Astrocyte of the spinal cord (primary cell): ENCODE data around the gene C17orf113.

Experiments
- DNase-seq: peaks from one replicate; pipeline ENCODE4 v3.0.0; 2011; ENCODE audit warnings: low read depth, low spot score
- H3K4me3 ChIP-seq: 2 replicates; pipeline ENCODE4 v1.5.1; 2011; ENCODE audit warnings: low read depth, mild to moderate bottlenecking, low read length, moderate library complexity
- in situ Hi-C: cut with HindIII; loops from 2 replicates; pipeline ENCODE4 v1.10.0; 2017; ENCODE audit warnings: low sequenced_read_pairs
- TF ChIP-seq, protein P1 (sequence below): IDR thresholded peaks from 2 replicates; pipeline ENCODE4 v1.5.1; 2012; ENCODE audit warnings: low read depth, mild to moderate bottlenecking, low read length, inconsistent platforms

The C17orf113 gene

DNA sequence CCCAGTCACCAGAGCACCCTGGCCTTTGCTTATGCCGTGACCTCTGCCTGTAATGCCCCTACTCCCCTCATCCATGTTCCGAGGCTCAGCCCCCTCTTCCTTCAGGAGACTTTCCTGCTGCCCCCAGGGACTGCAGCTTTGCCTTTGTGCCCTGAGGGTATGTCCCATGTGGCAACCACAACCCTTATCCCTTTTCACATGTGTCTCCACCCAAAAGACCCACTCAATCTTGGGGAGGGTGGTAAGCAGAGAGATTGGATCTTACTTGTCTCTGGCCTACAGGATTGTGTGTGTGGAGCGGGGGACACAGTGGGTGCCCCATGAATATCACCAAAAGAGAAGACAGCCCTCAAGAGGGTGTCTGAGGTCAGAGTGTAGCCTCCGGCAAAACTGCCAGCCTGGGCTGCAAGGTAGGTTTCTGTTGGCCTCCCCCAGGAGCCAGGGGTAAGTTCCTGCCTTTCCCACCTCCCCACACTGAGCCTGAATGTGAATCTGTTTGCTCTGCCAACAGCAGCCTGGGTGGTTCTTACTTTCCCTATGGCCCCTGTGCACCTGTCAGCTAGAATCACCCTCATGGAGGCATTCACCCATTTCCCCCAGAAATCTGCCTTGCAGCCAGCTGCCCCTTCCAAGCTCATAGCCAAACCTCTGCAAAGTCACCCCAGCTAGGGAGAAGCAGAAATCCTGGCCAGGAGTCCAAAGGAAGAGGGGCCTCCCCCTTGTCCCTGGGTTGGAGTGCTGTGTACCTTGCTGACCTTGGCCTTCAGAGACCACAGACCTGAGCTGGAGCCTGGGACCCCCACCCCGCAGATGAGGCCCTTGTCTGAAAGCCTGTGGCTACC is 11.5 kb upstream of the C17orf113 start:
- TF ChIP-seq, protein P1, sequence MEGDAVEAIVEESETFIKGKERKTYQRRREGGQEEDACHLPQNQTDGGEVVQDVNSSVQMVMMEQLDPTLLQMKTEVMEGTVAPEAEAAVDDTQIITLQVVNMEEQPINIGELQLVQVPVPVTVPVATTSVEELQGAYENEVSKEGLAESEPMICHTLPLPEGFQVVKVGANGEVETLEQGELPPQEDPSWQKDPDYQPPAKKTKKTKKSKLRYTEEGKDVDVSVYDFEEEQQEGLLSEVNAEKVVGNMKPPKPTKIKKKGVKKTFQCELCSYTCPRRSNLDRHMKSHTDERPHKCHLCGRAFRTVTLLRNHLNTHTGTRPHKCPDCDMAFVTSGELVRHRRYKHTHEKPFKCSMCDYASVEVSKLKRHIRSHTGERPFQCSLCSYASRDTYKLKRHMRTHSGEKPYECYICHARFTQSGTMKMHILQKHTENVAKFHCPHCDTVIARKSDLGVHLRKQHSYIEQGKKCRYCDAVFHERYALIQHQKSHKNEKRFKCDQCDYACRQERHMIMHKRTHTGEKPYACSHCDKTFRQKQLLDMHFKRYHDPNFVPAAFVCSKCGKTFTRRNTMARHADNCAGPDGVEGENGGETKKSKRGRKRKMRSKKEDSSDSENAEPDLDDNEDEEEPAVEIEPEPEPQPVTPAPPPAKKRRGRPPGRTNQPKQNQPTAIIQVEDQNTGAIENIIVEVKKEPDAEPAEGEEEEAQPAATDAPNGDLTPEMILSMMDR: no peak
- H3K4me3 ChIP-seq: no peak overlapping the region
- DNase-seq: no peak
- in situ Hi-C loops: no loop called here

DNA sequence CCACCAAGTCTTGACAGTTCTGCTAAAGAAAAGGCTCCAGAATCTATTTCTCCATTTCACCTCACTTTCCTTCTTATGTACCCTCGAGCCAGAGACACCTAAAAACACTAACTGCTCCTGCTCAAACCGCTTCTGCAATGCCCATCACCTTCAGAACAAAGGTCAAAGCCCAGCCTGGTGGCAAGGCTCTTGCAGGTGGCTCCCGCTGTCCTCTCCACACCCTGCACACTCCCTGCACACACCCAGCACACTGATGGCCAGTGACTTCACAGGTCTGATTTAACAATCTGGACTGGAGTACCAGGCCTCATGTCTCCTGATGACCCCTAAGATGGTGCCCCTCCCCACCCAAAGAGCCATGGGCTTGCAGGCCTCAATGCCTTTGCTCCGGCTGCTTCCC is 9.8 kb upstream of the C17orf113 start:
- H3K4me3 ChIP-seq: no peak overlapping the region
- in situ Hi-C loops: no loop called here

DNA sequence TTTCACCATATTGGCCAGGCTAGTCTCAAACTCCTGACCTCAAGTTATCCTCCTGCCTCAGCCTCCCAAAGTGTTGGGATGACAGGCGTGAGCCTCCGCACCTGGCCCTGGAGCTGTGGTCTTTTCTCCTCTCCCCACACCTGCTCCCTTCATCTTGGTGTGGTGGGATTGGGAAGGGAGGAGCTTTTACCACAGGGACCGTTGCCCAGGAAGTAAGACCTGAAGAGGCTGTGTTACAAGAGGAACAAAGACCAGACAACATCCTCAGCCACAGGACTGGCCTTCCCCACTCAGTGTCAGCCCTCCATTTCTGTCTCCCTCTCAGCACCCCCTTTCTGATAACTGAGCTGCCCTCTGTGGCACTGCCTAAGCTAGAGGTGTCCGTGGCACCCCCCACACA is 9.4 kb upstream of the C17orf113 start:
- TF ChIP-seq, protein P1: no peak
- DNase-seq: no peak
- H3K4me3 ChIP-seq: no peak overlapping the region
- in situ Hi-C loops: no loop called here

More for the DNA sequence above, 9.8 kb upstream of the C17orf113 start:
- no peak for DNase-seq
- TF ChIP-seq, protein P1: no peak

DNA sequence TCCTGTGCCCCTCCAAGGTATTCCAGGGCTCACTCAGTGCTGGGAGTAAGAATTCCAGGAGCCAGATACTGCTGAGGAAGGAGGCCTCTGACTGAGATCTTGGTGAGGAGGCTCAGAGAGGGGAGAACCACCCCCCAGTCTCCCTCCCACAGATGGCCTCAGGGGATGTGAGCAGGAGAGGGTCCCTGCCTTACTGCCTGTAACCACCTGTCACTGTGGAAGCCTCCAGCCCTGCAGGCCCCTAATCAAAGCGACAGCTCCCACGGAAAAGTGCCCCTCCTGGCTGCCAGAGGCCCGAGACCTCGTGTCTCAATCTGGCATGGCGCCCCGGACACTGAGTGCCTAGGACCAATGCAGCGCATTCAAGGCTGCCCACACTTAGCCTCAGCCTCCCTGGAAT is 7.7 kb upstream of the C17orf113 start:
- in situ Hi-C loops: no loop called here

DNA sequence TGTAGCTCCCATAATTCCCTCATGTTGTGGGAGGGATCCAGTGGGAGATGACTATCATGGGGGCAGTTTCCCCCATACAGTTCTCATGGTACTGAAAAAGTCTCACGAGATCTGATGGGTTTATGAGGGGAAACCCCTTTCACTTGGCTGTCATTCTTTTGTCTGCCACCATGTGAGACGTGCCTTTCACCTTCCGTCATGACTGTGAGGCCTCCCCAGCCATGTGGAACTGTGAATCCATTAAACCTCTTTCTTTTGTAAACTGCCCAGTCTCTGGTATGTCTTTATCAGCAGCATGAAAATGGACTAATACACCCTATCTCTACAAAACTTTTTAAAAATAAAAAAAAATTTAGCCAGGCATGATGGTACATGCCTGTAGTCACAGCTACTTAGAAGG is 6.2 kb upstream of the C17orf113 start:
- TF ChIP-seq, protein P1: no peak
- H3K4me3 ChIP-seq: no peak overlapping the region
- in situ Hi-C loops: no loop called here
- DNase-seq: no peak

More for the DNA sequence above, 7.7 kb upstream of the C17orf113 start:
- H3K4me3 ChIP-seq: no peak overlapping the region
- TF ChIP-seq, protein P1: no peak
- DNase-seq: no peak

DNA sequence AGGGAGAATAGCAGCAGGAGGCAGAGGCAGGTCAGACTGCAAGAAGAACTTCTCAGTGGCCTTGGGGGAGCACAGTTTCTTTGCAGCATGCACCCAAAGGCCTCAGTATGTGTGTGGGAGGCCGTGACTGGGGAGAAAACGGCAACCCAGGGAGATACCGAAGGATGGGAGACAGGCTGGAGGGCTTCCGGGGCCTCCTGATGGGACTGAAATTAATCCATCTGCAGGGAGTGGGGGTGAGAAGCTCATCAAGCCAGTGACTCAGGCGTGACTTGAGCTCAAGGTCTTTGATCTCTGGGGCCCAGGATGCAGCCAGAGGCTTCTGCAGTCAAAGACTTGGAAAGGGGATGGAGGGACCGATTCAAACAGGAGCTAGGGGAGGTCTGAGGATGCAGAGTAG is 5.1 kb upstream of the C17orf113 start:
- H3K4me3 ChIP-seq: no peak overlapping the region
- TF ChIP-seq, protein P1: no peak
- DNase-seq: no peak
- in situ Hi-C loops: no loop called here
